Peyer's patch (tissue), 4 donors: ENCODE data around the gene NDRG3. TPM values are rescaled to one million over a fixed set of nuclear protein-coding genes. Genes with fewer than 3 reads are reported as not detected.

ENCODE experiments used
- DNase-seq, 3 donors: peaks; one replicate each; pipeline ENCODE4 v3.0.0-alpha.2; 2017 to 2019
- H3K27ac ChIP-seq, 4 donors: fragments of 200-600 bp; sonication (generic); one replicate each; pipeline ENCODE4 v1.5.1; 2016 to 2019
- H3K27me3 ChIP-seq, 2 donors: fragments of 200-600 bp; sonication (generic); one replicate each; pipeline ENCODE4 v1.5.1; 2019
- H3K36me3 ChIP-seq, 3 donors: fragments of 200-600 bp; sonication (generic); one replicate each; pipeline ENCODE4 v1.5.1; 2016 to 2019
- H3K4me1 ChIP-seq, 4 donors: fragments of 200-600 bp; sonication (generic); one replicate each; pipeline ENCODE4 v1.5.1; 2016 to 2019
- H3K4me3 ChIP-seq, 4 donors: fragments of 200-600 bp; sonication (generic); 1 replicate in 3 of 4; 2 replicates in 1 of 4; pipeline ENCODE4 v1.5.1; 2016 to 2019; ENCODE audit warnings: mild to moderate bottlenecking in 1 of 4
- H3K9me3 ChIP-seq, 4 donors: fragments of 200-600 bp; sonication (generic); one replicate each; pipeline ENCODE4 v1.5.1; 2016 to 2019; ENCODE audit warnings: mild to moderate bottlenecking in 1 of 4
- POLR2A ChIP-seq, 2 donors: fragments of 450-650 bp; IDR thresholded peaks; one replicate each; pipeline ENCODE4 v1.5.1; 2017; ENCODE audit warnings: antibody characterized with exemption in 2 of 2, mild to moderate bottlenecking in 2 of 2, moderate library complexity in 2 of 2
- small RNA-seq, 2 donors: library from RNA; depleted of rRNA; stranded (forward); fragments of <200 nt; gene quantifications; one replicate each; pipeline ENCODE3, GENCODE V24; 2016
- total RNA-seq, 4 donors: library from RNA; depleted of rRNA; stranded (reverse); fragments of >200 nt; gene quantifications; one replicate each; pipeline ENCODE4 v1.1.0, GENCODE V29; 2016
- TF ChIP-seq, protein P1 (sequence below), 6 experiments: fragments of 450-650 bp in 4 of 6; fragments of 200-600 bp in 2 of 6; sonication (generic) in 1 of 6; IDR thresholded peaks; one replicate each; pipeline ENCODE4 v1.5.1; 2017 to 2019; ENCODE audit warnings: antibody characterized with exemption in 6 of 6, mild to moderate bottlenecking in 3 of 6, moderate library complexity in 1 of 6

Gene NDRG3
- total RNA-seq, 4 donors from 2014 or later: 12.6 to 28.4 (median 22.6) TPM

DNA sequence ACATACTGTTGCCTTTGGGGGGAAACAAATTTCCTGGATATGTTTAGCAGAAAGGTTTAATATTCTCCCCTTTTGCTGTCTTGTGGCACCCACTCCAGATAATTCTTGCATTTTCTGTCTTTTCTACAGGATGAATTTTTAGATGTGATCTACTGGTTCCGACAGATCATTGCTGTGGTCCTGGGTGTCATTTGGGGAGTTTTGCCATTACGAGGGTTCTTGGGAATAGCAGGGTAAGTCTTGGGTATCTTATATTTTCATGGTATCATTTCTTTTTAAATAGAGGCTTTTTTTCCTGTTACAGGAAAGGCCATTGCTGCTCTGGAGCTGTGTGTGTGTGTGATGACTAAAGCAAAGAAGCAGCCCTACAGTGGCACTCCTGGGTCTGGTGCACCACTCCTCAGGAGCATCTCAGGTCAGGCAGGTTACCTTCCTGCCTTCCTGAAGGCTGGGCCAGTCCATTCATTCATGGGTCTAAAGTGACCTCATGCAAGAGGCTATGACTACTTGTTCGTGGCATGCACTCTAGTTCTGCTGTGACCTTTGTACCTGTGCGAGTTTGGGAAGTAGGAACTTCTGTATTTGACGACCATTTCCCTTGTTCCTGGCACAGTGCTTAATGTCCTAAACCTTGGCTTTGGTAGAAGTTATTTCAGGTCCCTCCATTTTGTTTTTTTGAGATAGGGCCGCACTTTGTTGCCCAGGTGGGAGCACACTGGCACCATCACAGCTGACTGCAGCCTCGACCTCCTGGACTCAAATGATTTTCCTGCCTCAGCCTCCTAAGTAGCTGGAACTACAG lies 138.1 kb downstream of the NDRG3 start:
- Histone ChIP-seq H3K9me3 (no peaks in the 10 kb centered on the region), H3K4me1 (peaks cover 3 to 26% (median 5%) of the 10 kb centered on the region in 4 donors), H3K4me3 (peak overlapping the region in 2 of 4 donors; percentile 91 to 99), H3K27me3 (no peaks in the 10 kb centered on the region), H3K27ac (peak overlapping the region in 3 of 4 donors; percentile 57 to 92 (median 91)), H3K36me3 (peaks cover 0 to 51% (median 0%) of the 10 kb centered on the region in 3 donors)
- peak in 1 of 2 donors; percentile 43 for TF ChIP-seq POLR2A (IDR thresholded peaks at IDR 0.05)
- TF ChIP-seq, protein P1, sequence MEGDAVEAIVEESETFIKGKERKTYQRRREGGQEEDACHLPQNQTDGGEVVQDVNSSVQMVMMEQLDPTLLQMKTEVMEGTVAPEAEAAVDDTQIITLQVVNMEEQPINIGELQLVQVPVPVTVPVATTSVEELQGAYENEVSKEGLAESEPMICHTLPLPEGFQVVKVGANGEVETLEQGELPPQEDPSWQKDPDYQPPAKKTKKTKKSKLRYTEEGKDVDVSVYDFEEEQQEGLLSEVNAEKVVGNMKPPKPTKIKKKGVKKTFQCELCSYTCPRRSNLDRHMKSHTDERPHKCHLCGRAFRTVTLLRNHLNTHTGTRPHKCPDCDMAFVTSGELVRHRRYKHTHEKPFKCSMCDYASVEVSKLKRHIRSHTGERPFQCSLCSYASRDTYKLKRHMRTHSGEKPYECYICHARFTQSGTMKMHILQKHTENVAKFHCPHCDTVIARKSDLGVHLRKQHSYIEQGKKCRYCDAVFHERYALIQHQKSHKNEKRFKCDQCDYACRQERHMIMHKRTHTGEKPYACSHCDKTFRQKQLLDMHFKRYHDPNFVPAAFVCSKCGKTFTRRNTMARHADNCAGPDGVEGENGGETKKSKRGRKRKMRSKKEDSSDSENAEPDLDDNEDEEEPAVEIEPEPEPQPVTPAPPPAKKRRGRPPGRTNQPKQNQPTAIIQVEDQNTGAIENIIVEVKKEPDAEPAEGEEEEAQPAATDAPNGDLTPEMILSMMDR (IDR thresholded peaks at IDR 0.05): no peak
- peak in 1 of 3 donors; percentile 73 for DNase-seq

DNA sequence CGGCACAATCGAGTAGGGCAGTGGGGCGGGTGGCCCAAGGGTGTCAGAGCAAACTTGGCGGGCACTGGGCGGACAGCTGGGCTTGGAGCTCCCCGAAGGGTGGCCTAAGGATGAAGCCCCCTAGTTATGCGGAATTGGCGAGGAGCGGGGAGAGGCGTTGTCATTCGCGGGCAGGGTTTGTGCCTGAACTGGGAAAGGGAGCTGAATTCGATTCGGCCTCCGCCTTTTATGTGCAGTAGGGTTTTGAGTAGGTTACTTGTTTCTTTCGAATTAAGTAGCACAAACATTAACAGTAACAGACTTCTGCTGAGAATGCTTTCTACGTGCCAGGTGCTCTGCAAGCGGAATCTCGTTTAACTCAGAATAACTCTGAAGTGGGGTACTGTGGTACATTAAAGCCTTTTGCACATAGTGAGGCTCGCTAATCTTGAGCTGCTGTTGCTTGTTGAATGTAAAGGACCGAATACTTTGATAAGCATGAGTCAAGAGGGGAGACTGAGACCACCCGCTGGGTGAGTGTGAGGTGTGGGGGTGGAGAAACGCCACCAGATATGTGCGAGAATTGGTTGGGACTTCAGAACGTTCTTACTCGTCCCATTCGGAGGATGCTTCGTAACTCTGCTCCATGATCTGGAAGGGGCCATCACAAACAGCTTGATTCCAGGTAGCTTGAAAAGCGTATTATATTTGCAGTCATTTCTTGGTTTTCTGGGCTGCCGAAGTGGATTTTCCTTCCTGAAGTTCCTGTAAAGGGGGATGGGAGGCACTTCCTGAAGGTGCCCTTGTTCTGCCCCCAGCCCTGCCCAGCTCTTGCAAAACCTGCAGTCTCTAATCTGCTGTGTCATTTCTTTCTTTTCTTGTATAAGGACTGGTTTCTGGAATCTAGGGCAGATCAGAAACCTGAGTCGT lies 139.5 kb downstream of the NDRG3 start:
- no peak for DNase-seq
- peak in 1 of 2 donors; percentile 29 for TF ChIP-seq POLR2A (IDR thresholded peaks at IDR 0.05)
- TF ChIP-seq, protein P1 (IDR thresholded peaks at IDR 0.05): no peak

DNA sequence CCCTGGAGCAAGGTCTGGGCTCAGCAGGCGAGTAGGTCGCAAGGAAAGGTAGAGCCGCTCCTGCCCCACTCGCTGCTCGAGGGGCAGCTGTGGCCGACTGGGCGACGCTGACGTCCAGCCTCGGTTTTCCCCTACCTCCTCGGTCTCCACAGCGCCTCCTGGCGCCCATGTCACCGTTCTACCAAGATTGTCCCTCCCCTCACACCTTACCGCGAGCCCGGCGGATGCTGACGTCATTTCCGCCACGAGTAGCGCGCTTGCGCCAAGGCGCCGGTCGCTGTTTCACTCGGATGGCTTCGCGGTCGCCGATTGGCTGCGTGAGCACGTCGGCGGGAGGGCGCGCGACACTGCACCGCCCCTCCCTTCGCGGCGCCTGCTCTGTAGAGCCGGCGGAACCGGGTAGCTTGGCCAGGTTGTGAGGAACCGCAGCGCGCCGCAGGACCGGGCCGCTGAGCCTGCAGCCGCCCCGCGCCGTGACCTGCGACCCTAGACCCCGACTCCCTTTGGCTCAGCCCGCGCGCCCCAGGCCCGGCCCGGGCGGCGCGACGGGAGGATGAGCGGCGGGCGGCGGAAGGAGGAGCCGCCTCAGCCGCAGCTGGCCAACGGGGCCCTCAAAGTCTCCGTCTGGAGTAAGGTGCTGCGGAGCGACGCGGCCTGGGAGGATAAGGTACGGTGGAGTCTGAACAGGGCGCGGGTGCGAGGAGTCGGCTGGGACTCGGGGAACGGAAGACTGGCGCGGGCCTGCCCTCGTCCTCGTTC lies 140.3 kb downstream of the NDRG3 start, which contains the start of gene RAB5IF:
Gene RAB5IF, plus strand, starts transcription at position 381 of the 759 bp plus-strand sequence. Its CDS starts 173 bp downstream, at position 554.
- TF ChIP-seq POLR2A (IDR thresholded peaks at IDR 0.05): peak; percentile 94 to 97
- TF ChIP-seq, protein P1 (IDR thresholded peaks at IDR 0.05): peak; percentile 93 to 99 (median 98)
- Histone ChIP-seq H3K9me3 (no peaks in the 10 kb centered on the region), H3K27me3 (no peaks in the 10 kb centered on the region), H3K27ac (peak within 1 kb of the TSS; percentile 91 to 98 (median 94)), H3K36me3 (peaks cover 0 to 28% (median 0%) of the 10 kb centered on the region in 3 donors), H3K4me3 (peak within 1 kb of the TSS; percentile 80 to 99 (median 95)), H3K4me1 (peaks cover 3 to 26% (median 5%) of the 10 kb centered on the region in 4 donors)
- peak; percentile 97 to 100 (median 99) for DNase-seq

More for the DNA sequence above, 139.5 kb downstream of the NDRG3 start:
- peak overlapping the region; percentile 91 to 98 (median 94) for H3K27ac ChIP-seq
- peak overlapping the region; percentile 80 to 99 (median 95) for H3K4me3 ChIP-seq
- peaks cover 3 to 26% (median 5%) of the 10 kb centered on the region in 4 donors for H3K4me1 ChIP-seq
- H3K36me3 ChIP-seq: peaks cover 0 to 37% (median 0%) of the 10 kb centered on the region in 3 donors
- H3K27me3 ChIP-seq: no peaks in the 10 kb centered on the region
- H3K9me3 ChIP-seq: no peaks in the 10 kb centered on the region

DNA sequence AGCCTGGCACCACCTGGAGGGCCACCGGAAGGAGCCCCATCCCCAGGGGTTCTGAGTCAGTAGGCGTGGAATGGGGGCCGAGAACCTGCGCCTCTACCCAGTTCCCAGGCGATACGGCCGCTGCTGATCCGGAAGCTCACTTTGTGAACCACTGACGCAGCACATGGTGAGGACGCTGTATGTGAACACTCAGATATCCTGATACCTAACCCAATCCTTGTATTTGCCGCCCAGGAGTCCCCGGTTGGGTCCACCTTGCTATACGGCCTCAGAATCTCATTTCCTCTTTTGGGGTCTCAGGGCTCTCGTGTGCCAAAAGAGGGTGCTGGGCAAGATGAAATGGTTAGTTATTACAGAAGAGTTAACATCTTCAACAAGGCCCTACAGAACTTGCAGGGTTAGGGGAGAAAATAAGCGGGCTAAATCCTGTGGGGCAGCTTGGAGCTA lies 140.9 kb downstream of the NDRG3 start:
- H3K4me1 ChIP-seq: peaks cover 3 to 26% (median 5%) of the 10 kb centered on the region in 4 donors
- TF ChIP-seq, protein P1 (IDR thresholded peaks at IDR 0.05): no peak
- no peak for TF ChIP-seq POLR2A (IDR thresholded peaks at IDR 0.05)
- no peaks in the 10 kb centered on the region for H3K27me3 ChIP-seq
- peak; percentile 57 to 87 (median 83) for DNase-seq
- peaks cover 0 to 22% (median 0%) of the 10 kb centered on the region in 3 donors for H3K36me3 ChIP-seq
- H3K27ac ChIP-seq: peak overlapping the region; percentile 91 to 98 (median 94)
- peak overlapping the region; percentile 47 to 99 (median 86) for H3K4me3 ChIP-seq
- no peaks in the 10 kb centered on the region for H3K9me3 ChIP-seq

Small RNAs within 50 kb of the gene (small RNA-seq; reads per million reads assigned to genes)
- 0 reads per million in 2 donors for gene RF00019

Other genes starting within 250 kb of the NDRG3 start
- gene MYL9, start 204.6 kb downstream of the NDRG3 start, total RNA-seq: 10 to 100 TPM; 34.2 to 99.0 (median 58.2) TPM
- gene TGIF2, start 172.5 kb downstream of the NDRG3 start, total RNA-seq: 1 to 10 TPM; 2.6 to 8.4 (median 4.5) TPM
- 100 to 1,000 TPM in 2 of 4 donors, 10 to 100 TPM in 2; 55.6 to 193 (median 105) TPM for gene RAB5IF, start 140.3 kb downstream of the NDRG3 start, total RNA-seq
- 1 to 10 TPM; 2.8 to 5.0 (median 3.6) TPM for gene SLA2, start 99.9 kb downstream of the NDRG3 start, total RNA-seq
- 10 to 100 TPM in 3 of 4 donors, 1 to 10 TPM in 1; 7.5 to 26.4 (median 13.3) TPM for gene DSN1, start 27.7 kb upstream of the NDRG3 start, total RNA-seq
- gene TLDC2, start 130.0 kb upstream of the NDRG3 start, total RNA-seq: 100 to 1,000 TPM in 2 of 4 donors, 10 to 100 TPM in 2; 22.3 to 114 (median 70.1) TPM
- gene SAMHD1, start 205.6 kb upstream of the NDRG3 start, total RNA-seq: 100 to 1,000 TPM in 1 of 4 donors, 10 to 100 TPM in 3; 26.4 to 195 (median 77.5) TPM